SIG-M5 treated with dmso at 0.1 percent for 504 hours (cell line): ENCODE measurements around the gene C1QTNF12.
A peak's percentile ranks its signal among the peaks of the same experiment; 100 is the strongest.

Experiments
- DNase-seq: peaks from one replicate; lab custom pipeline; 2025; ENCODE audit not compliant: unreplicated experiment; lab: John Stamatoyannopoulos, UW

Gene C1QTNF12

GRCh38 chr1:1282998-1283397, 36.5 kb upstream of the C1QTNF12 start:
- no peak for DNase-seq

GRCh38 chr1:1281533-1282321, 35.2 kb upstream of the C1QTNF12 start:
- DNase-seq, result no peak

- no peak for DNase-seq
Observed at GRCh38 chr1:1280782-1281481, 34.4 kb upstream of the C1QTNF12 start.

GRCh38 chr1:1279028-1279427, 32.5 kb upstream of the C1QTNF12 start:
- DNase-seq, result no peak

- DNase-seq, result no peak
Observed at GRCh38 chr1:1278620-1279019, 32.1 kb upstream of the C1QTNF12 start.

- DNase-seq, result no peak
Observed at GRCh38 chr1:1275836-1276235, 29.3 kb upstream of the C1QTNF12 start.

GRCh38 chr1:1274931-1275431, 28.5 kb upstream of the C1QTNF12 start:
- no peak for DNase-seq

GRCh38 chr1:1274299-1274930, 27.9 kb upstream of the C1QTNF12 start:
- no peak for DNase-seq

GRCh38 chr1:1273512-1274298, 27.2 kb upstream of the C1QTNF12 start, which contains the start of gene UBE2J2:
TSS of gene UBE2J2 (minus strand) at chr1:1273854. CDS start at chr1:1267992, 5,862 bp downstream.
- DNase-seq, result peak; percentile 86

- DNase-seq, result no peak
Observed at GRCh38 chr1:1273209-1273511, 26.6 kb upstream of the C1QTNF12 start.

GRCh38 chr1:1272341-1273208, 26.1 kb upstream of the C1QTNF12 start:
- DNase-seq, result peak; percentile 48

- DNase-seq, result no peak
Observed at GRCh38 chr1:1270813-1271212, 24.3 kb upstream of the C1QTNF12 start.

GRCh38 chr1:1268284-1268682, 21.8 kb upstream of the C1QTNF12 start:
- no peak for DNase-seq

- no peak for DNase-seq
Observed at GRCh38 chr1:1267488-1268283, 21.2 kb upstream of the C1QTNF12 start.

GRCh38 chr1:1264868-1265272, 18.3 kb upstream of the C1QTNF12 start:
- DNase-seq, result no peak

- no peak for DNase-seq
Observed at GRCh38 chr1:1264026-1264425, 17.5 kb upstream of the C1QTNF12 start.

GRCh38 chr1:1262758-1263157, 16.2 kb upstream of the C1QTNF12 start:
- DNase-seq, result no peak

- no peak for DNase-seq
Observed at GRCh38 chr1:1262071-1262470, 15.5 kb upstream of the C1QTNF12 start.

GRCh38 chr1:1260843-1261560, 14.5 kb upstream of the C1QTNF12 start:
- DNase-seq, result no peak
